HPDE6-E6E7 (cell line): ENCODE measurements around the gene EEF1A2.

Experiments
- DNase-seq: peaks from one replicate; pipeline ENCODE4 v3.0.0; 2011; ENCODE audit warnings: missing footprints; ENCODE audit errors: extremely low spot score

EEF1A2 gene

DNA sequence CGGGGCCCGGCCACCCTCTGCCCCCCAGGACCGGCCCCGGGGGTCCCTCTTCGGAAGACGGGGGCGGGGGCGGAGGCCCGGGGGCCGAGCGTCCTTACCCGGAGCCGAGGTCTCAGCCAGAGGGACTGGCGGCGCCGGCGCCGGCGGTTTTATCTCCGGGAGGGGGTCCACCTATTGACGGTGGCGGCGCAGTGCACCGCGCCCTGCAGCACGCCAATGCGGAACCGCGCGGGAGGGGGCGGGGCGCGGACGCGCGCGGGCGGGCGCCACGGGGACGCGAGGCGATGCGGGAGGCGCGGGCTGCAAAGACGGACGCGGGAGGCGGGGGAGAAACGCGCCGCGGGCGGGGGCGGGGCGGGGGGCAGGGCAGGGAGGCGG lies at the start of gene EEF1A2:
TSS of gene EEF1A2 (minus strand) at position 124 of the 378 bp plus-strand sequence. CDS start 1,320 bp downstream, outside the sequence.
- DNase-seq: no peak

GRCh38 chr20:63548542-63548941 lies 49.7 kb upstream of the EEF1A2 start:
- DNase-seq: no peak

DNA sequence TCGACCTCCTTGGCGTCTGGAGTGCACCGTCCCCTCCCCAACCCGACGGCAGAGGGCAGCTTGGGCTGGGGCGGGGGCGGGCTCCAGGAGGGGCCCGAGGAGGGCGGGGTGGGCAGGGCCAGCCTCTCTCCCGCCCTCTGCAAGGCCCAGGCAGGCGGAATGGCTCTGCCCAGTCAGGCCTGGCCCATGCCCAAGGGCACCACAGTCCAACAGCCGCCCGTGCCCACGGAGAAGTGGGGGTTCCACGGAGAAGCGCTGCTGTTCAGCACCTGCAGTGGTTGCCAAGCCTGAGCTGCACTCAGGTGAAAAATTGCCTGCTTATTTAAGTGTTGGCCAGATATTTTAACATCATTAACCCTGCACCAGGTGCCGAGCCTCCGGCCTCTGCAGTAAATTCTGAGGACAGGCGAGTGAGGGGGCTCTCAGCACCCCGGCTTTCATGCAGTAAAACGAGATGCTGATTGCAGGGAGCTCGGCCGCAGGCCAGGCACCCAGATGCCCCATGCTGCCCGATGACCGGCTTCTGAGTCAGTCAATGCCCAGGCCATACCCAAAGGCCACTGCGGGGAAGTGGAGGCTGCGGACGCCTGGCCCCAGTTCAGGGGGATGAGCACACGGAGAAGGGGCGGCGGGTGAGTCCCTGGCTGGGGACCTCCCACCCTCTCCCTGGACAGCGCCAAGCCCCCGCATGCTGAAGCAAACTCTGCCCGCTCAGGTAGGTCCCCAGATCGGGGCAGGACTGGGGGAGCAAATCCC lies 49.0 kb upstream of the EEF1A2 start, which contains the start of gene SRMS:
TSS of gene SRMS (minus strand) at position 25 of the 756 bp plus-strand sequence. CDS start 286 bp downstream, outside the sequence.
- no peak for DNase-seq

GRCh38 chr20:63546956-63547724 lies 48.3 kb upstream of the EEF1A2 start:
- DNase-seq: no peak

DNA sequence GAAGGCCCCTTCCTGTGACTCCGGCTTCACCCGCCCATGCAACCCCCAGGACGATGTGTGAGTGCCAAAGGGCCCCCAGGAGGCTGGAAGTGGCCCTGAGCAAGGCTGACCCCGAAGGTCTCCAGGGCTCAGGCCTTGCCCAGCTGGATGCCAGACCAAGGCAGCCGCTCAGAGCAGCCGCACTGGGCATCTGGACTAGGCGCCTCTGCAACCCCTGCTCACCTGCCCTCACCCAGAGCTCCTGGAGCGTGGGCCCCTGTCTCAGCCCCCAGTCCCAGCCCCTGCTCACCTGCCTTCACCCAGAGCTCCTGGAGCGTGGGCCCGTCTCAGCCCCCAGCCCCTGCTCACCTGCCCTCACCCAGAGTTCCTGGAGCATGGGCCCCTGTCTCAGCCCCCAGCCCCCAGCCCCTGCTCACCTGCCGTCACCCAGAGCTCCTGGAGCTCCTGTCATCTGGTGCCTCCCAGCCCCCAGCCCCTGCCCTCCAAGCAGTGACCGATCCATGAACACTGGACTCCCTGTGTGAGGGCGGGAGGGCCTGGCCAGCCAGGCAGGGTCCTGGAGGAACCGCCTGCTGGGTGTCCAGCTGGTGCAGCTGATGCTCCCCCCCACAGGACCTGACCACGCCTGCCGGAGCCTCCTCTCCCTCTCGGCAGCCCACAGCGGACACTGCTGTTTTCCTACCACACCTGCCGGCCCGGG lies 47.5 kb upstream of the EEF1A2 start:
- DNase-seq: no peak

DNA sequence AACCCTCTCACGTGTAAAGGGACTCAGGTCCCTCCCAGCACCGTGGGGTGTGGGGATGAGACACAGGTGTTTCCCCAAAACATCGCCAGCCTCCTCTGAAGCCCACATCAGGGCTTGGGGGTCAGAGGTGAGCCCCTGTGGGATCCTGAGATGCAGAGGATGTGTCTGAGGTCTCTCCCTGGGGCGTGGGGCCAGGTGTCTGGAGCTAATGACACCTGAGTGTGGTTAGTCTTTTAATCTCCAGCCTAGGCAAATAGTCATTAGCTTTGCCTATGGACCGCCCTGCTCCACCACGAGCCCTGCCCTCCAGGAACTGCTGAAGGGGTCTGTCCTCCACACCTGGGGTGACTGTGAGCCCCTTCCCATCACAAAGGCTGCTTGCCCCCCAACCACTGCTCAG lies 46.9 kb upstream of the EEF1A2 start:
- no peak for DNase-seq

DNA sequence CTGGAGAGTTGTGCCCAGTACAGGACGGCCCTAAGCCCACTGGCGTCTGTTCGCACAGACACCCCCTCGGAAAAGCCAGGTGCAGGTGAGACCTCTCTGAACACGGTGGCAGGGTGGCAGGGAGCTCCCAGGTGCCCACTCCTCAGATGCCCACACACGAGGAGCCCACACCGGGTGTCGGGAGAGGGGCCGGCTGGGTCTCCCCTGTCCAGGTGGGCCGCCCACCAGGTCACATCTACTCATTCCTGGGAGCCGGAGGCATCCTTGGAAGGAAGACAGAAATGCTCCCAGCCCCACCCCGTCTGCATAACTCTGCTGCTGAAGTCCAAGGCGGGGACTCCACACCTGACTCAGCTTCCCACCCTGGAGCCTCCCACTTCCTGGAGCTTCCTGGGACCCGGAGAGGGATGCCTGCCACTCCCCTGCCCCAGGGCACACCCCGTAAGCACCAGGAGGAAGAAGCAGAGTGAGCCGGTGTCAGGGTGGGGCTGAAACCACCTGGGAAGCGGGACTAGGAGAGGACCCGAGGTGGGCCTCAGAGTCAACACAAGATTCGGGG lies 46.2 kb upstream of the EEF1A2 start:
- DNase-seq: peak; percentile 98

DNA sequence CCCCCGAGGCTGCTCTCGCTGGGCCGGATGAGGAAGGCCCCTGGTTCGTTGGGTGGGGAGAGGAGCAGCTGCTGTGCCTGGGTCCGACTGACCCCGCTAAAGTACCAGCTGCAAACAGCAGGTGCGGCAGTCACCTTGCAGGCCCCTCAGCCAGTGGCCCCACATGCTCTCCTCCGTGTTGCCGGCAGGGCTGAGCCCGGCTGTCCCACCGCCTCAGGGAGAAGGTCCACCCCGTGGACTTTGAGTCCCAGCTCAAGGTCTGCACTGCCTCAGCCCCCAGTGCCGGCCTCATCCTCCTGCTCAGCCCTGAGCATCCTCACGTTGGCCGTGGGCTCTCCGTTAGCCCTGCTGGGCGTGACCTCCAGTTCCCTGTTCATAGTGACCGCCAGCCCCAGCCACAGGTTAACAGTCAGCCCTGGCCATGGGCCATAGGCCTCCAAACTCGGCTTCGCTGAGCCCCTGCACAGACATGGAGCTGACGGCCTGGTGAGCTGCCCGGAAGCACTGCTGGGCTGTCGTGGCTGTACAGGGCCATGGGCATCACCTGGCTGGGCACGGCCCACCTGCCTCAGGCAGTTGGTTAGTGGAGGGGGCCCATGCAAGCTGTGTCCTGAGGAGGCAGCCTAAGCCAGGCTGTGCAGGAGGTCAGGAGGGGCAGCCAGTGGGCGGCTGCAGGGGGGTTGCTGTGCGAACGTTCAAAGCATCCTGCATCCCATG lies 45.5 kb upstream of the EEF1A2 start:
- DNase-seq: no peak

- no peak for DNase-seq
These were observed 44.9 kb upstream of the EEF1A2 start for GRCh38 chr20:63543733-63544132.

DNA sequence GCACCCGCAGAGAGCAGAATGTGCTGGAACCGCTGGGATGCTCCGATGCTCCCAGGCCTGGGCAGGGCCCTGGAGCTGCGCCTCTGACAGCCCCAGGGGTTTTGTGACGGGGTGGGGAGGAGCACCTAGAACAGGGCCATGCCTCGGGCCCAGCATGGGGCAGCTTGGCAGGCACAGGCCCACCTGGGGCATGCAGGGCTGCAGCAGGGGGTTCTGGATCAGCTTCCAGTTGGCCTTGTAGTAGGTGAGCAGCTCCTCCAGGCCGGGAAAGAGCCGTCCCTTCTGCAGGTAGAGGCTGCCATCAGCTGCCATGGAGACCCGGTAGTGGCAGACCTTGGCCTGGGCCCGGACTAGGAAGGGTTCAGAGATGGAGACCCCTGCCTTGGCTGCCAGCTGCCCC lies 44.2 kb upstream of the EEF1A2 start:
- DNase-seq: no peak

DNA sequence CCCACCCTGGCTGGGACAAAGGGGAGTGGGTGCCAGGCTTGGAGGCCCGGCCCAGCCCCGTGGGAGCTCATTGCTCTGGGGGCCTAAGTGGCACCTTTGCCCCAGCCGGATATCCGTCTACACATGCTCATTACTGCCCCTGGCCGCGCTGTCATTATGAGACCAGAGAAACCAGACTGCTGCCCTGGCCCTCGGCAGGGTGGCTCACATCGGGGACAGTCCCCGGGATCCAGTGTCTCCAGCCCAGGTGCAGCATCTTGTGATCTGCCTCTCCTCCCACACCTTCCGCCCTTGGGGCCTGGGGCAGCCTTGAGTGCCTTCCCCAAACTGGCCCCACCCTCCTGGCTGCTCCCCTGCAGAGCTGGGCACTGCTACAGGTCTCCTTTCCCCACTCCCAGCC lies 43.8 kb upstream of the EEF1A2 start:
- DNase-seq: no peak

- DNase-seq: no peak
These were observed 43.2 kb upstream of the EEF1A2 start for GRCh38 chr20:63542031-63542559.

DNA sequence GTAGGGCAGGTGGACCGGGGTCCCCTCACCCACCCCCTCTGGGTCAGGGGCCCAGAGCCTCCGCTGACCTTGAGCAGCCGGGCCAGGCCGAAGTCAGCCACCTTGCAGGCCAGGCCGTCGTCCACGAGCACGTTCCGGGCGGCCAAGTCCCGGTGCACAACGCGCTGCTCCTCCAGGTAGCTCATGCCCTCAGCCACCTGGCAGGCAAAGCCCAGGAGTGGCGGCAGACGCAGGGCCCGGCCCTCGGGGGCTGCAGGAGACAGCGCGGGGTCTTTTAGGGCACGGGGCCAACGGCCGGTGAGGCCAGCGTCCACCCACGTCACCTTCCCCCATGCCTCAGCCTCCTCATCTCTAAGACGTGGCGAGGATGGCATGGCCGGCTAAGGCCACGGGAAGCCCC lies 42.5 kb upstream of the EEF1A2 start:
- DNase-seq: no peak

- no peak for DNase-seq
These were observed 41.7 kb upstream of the EEF1A2 start for GRCh38 chr20:63540417-63541186.

GRCh38 chr20:63539441-63540370 lies 40.8 kb upstream of the EEF1A2 start:
- no peak for DNase-seq

- no peak for DNase-seq
These were observed 40.2 kb upstream of the EEF1A2 start for GRCh38 chr20:63539092-63539430.

DNA sequence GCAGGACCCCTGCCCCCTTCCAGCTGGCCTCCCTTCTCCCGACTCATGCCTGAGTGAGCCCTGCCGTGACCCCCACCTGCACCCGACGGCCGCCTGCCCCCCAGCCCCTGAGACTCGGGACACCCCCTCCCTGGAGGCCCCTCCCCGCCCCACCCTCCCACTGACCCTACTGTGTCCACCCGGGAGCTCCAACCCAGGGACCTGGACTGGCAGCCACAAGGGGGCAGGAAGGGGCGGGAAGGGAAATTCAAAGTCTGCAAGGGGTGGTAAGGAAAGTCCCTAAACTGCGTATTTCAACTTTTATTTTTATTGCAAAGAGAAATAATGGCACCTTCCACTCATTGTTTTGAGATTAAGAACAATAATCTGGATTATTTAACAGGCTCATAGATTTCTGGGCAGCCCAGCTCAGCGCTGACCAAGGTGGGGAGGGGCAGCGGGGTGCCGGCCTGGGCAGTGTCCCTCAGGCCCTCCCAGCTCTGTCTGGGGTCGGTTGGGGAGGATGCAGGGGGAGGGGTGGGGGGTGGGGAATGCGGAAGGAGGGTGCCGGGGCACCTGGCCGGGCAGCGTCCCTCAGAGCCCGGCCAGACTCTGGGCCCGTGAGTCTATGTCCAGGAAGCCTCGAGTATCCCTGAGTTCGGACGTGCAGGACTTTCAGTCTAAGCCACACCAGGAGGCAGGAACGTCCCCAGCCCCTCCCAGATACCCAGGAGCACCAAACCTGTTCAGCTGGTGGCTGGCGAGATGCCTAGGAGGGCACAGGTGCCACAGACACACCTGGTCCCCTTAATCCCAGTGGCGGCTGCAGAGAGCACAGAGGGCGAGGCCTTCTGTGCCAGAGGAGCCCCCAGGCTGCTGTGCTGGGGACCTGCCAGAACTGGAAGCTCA lies 39.6 kb upstream of the EEF1A2 start:
- peak; percentile 95 for DNase-seq

DNA sequence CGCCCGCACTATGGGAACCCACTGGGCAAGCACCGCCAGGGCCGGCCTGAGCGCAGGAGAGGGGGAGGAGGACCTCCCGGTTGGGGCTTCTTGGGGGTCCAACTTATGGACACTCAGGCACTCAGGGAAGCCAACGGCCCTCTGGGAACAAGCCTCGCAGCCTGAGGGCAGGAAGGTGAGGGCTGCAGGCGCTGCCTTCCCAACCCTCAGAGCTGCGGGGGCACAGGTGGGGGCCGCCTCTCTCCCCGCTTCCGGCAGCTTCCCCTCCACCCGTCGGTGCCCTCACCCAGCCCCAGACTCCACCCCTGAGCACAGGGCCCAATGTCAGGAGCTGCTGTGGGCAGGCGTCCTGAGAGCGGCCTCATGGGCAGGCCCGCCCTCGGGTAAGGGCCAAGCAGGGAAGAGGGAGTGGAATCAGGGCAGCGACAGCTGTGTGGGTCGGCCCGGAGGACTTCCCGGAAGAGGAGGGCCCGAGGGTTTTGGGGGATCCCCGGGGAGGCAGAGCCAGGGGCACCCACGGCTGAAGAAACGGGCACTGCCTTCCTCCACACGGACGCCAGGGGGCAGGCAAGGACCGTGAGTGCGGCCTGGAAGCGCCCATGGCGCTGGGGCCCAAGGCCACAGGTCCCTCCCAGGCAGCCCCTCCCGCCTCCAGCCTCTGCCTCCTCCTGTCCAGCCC lies 38.8 kb upstream of the EEF1A2 start:
- peak; percentile 100 for DNase-seq
